Measurements from ENCODE around the gene OTOF.
"Not testable (repeated sequence)": the region's sequence is repeated elsewhere in the genome, so short reads cannot be mapped to it uniquely, and the experiment has no call there.

OTOF gene

DNA sequence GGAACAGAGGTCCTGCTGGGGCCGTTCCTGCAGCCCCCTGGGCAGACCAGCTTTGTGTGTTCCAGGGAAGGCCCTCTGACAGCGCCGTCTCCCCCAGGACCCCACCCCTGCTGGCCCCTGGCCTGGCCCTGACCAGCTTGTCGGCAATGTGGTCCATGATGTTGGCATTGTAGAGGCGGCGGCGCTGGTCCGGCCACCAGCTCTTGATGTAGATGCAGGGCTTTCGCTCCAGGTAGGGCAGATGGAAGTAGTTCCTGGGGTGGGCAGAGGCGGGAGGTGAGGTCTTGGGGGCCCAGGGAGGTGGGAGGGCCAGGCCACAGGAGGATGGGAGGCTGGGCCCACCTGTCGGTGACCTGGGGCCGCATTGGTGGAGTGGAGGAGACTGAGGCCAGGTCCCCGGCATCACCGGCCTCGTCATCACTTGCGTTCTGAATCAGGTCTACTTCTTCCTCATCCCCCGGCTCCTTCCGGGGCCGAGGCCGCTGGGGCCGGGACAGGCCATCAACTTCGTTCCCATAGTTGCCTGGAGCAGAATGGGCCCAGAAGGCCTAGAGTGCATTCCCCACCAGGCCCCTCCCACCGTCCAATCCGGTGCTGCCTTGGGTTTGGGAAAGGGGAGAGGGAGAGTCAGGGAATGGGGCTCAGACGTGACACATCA, 1.3 kb upstream of the OTOF start:
- DNase-seq: no peak

DNA sequence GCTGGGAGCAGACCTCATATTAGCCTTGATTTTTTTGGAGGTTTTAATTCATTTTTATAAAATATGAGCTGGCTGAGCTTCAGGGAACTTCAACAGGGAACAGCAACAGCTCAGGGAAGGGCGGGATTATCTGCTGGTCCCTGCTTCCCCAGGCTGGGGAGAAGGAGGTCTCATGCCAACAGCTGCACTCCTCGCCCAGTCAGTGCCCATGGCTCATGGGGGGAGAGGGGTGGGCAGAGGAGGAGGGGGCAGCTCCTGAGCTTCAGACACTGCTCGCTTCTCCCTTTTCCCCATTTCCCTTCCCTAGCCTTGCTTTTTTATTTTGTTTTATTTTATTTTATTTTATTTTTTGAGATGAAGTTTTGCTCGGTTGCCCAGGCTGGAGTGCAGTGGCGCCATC, 442 bp upstream of the OTOF start:
- no peak for DNase-seq

DNA sequence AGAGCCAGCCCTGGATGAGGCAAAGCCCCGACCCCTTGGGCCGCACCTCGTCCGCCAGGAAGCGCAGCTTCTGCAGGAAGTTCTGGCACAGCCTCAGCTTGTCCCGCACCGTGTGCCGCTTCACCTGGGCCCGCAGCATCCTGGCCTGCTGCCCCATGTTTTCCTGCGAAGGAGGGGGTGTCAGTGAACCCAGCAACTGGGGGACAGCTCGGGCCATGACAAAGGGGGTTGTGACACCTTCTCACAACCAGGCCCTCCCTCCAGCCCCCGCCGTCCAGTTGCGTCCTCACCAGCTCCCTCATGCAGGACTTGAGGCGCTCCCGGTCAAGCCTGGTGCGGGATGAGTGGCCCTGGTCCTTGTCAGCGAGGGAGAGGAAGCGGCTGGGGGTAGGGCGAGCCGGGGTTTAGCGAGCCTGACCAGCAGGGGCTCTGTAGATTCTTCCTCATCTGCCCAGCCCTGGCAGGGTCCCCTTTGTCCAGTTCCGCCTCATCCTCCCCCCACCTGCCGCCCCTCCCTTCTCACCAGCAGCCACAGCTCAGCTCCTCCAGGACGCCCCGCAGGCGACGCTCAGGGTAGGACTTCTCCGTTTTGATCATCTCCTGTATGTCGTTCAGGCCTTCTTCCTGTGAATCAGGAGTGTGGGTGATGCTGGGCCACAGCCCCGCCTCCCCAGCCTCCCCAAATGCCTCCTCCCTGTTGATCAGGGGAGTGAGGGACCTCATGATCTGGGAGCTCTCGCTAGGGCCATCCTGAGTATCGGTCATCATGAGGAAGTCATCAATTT, 606 bp downstream of the OTOF start:
- DNase-seq: no peak

DNA sequence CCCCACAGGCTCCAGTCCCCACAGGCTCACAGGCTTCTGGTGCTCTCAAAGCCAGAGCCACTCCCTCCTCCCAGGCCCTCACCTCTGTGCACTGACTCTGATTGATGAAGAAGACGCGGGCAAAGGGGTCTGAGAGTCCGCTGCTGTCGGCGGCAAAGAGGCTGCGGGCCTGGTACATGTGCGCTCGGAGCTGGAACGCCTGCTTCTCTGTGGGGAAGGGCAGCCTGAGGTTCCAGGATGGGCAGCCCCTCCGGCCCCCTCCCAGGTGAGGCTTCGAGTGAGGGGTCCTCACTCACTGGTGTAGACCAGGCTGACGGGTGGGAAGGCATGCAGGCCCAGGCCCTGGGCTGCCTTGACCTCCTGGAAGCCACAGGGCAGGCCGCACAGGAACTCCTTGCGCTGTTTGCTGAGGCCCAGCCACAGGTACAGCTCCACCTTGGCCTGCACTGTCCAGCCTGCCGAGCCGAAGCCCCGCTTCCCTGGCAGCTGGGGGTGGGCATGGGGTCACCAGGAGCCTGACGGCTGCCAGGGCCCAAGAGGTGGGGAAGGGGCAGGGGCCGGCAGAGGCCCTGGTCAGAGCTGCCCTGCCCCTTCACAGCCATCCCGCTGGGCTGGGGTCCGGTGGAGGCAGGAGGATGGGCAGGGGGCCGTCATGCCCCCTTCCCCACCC, 2.0 kb downstream of the OTOF start:
- DNase-seq: no peak

DNA sequence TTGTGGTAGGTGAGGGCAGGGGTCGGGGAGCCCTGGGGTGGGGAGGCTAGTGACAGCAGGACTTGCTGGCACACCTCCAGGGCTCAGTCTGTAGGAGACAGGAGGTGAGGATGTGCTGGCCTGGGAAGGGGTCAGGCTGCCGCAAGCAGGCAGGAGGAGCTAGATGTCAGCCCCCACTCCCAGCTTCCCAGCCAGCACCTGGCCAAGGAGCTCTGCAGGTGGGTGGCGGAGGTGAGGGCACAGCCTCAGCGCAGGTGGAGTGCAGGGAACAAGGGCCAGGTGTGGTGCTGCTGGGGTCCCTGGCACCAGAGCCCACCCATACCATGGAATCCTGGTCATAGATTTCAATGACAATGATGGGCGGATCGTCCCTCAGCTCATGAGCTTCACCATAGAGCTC, 2.9 kb downstream of the OTOF start:
- no peak for DNase-seq

DNA sequence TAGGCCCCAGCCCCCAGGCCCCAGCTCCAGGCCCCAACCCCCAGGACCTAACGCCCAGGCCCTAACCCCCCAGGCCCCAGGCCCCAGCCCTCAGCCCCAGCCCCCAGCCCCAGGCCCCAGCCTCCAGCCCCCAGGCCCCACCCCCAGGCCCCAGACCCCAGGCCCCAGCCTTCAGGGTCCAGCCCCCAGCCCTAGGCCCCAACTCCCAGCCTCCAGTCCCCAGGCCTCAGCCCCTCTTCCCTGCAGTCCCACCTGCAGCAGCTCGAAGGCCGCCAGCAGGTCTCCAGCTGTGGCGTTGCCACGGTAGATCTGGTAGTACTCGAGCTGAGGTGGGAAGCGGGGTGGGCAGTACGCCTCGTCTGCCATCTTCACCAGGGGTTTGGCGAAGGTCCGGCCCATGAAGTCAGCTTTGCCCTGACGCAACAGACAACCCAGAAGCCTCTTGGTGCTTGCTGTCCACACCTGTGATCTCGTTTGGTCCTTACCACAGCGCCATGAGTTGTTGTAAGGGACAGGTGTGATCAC, 3.6 kb downstream of the OTOF start:
- DNase-seq: no peak

DNA sequence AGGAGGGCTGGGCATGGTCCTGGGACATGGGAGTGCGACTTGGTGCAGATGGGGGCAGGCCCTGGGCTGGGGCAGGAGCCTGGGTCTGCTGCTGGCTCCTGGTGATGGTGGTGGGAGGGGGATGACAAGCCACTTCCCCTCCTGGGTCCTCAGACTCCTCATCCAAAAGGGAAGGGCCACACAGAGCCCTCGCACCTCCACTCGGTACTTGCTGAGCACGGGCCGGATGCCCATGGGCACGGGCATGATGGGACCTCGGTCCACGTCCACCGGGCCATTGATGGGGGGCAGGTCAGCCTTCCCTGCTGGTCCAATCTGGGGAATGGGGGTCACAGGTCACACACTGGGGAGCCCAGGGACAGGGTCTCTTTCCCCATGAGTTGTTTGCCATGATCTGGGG, 4.1 kb downstream of the OTOF start:
- DNase-seq: no peak

DNA sequence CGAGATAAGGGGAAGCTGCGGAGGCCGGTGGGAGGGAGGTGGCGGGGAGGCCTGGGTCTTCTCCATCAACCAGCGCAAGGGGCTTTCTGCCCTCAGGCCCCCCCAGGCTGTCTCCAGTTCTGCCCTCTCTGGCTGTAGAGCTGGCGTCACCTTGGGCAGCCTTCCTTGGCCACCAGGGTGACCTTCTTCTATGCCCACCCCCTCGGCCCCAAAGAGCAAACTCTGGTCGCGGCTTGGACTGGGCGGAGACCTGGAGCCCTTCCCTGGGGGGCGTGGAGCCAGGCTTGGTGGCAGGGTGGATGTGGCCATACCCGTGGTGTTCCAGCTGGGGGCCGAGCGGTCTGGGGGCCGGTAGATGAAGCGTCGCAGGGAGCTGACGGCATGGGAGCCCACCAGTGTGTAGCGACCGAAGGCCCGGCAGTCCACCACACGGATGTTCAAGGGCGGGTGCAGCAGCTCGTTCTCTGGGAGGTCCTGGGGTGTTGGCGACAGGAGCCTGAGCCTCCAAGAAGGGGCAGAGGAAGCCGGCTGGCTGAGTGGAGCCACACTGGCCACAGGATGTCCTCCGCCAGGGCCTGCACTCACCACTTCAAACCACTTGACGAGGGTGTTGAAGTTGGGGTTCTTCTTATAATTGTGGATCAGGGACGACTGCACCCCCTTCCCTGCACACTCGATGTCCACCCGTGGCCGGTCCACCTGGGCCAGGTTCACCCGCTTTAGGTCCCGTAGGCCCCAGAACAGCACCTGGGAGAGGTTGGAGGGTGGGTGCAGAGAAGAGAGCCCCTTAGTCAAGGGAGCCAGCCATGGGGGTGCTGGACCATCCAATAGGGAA, 4.9 kb downstream of the OTOF start:
- DNase-seq: no peak

DNA sequence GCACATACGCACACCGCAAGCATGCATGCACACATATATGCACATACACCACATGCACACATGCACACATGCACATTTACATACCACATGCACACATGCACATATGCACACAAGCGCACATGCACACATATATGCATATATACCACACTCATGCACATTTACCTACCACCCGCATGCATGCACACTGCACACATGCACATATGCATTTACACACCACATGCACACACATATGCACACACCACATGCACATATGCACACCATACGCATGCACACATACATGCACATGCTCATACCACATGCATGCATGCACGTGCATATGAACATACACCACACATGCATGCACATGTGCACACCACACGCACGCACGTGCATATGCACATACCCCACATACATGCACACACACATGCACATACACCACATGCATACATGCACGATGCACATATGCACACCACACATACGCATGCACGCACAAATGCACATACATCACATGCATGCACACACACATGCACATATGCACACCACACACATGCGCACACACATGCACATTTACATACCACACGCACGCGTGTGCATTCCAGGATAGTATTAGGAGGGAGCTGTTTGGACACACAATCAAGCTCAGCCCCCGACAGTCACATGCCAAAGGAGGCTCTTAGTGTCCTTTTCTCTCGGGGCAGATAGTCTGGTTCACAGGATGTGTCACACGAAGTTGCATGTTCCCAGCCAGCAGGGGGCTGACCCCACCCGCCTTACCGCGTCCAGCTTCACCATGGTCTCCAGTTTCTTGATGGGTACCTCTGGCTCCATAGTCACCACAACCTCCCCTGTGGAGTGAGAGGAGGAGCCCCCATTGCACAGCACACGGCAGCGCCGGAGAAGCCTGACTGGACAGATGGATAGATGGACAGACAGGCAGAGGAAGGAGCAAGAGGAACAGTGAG, 5.9 kb downstream of the OTOF start:
- DNase-seq: no peak

DNA sequence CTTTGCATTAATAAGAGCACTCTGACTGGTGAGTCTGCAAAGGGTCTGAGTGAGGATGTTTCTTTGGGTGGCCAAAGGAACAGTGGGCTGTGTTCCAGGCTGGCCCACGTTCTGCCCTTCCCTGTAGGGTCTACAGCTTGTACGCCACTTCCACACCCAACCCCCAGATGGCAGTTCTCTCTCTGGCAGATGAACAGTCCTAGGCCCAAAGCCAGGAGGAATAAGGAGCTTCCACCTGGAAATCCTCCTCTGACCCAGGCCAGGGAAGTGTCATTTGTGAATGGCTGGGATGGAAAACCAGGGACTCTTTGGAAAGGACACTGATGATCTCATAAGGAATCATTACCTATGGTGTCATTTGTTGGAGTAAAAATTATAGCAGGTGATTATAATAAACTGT, 6.6 kb downstream of the OTOF start:
- DNase-seq: no peak

DNA sequence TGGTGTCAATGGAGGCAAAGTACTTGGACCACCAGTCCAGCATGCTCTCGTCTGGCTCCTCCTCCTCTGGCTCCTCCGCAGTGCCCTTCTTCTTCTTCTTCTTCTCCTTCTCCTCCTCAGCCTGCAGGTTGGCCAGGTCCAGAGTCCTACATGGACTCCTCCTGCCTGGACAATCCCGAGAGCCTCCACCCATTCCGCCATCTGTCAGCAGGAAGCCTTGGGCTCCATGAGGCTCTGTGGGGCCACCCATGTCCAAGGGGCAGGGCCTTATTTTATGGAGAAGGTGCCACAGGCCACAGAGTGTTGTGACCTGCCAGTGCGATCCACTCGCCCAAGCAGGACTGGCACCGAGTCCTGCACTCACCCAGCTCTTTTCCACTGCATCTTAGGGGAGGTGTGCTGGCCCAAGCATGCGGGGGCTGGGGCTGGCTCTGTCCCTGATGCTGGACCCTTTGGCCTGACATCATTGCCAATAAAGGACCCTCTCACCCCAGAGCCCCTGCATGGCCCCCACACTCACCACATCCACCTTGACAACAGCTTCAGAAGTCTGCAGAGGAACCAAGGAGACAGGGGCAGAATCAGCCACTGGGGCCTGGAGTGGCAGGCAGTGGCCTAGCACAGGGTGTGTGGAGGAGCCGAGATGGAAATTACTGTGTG, 7.2 kb downstream of the OTOF start:
- DNase-seq: no peak

DNA sequence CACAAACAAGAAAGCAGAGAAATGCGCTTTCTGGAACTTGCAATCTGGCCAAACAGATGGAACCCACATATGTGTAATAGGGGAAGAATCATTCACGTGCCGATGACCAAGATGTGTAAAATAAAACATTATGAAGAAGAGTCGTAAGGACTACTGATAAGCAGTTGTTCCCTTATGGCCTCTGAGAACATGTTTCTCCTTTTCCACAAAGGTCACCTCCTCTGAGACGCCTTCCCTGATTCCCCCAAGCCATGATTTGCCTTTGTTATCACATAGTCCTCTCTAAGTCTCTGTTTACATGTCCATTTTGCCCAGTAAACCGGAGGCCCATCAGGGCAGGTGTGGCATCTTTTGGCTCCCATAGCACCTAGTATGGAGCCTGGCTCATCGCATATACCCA, 8.0 kb downstream of the OTOF start:
- DNase-seq: no peak

DNA sequence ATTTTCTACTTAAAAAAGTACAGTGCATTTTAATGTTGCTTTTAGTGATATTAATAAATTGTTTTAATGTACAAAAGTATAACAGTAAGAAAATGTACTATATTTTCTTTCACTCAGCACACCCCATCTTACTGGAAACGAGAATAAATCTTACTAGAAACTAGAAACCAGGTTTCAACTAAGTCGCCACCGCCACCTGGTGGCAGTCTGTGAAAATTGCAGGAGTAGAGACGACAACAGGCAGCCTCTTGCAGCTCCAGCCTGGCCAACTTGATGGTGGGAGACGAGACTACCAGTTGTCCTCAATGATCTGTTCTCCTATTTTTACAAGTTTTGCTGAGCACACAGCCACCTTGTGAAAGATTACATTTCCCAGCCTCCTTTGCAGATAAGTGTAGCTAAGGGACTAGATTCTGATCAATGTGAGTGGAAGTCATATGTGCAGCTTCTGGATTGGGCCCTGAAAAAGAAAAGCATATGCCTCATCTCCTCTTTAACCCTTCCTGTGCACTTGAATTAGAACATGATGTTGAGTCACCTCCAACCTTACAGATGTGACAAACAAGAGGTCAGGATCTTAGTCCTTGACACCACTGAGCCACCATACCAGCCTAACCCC, 8.7 kb downstream of the OTOF start:
- DNase-seq: peak; percentile 19

DNA sequence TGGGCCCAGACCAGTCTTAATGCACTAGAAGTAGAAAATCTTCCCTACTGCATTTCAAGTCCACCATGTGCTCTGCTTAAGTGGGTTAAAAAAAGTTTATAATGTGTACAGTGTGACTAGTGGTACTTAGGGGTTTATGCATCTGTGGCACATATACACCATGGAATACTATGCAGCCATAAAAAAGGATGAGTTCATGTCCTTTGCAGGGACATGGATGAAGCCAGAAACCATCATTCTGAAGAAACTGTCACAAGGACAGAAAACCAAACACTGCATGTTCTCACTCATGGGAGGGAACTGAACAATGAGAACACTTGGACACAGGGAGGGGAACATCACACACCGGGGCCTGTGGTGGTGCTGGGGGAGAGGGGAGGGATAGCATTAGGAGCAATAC, 9.4 kb downstream of the OTOF start:
- DNase-seq: not testable (repeated sequence)

DNA sequence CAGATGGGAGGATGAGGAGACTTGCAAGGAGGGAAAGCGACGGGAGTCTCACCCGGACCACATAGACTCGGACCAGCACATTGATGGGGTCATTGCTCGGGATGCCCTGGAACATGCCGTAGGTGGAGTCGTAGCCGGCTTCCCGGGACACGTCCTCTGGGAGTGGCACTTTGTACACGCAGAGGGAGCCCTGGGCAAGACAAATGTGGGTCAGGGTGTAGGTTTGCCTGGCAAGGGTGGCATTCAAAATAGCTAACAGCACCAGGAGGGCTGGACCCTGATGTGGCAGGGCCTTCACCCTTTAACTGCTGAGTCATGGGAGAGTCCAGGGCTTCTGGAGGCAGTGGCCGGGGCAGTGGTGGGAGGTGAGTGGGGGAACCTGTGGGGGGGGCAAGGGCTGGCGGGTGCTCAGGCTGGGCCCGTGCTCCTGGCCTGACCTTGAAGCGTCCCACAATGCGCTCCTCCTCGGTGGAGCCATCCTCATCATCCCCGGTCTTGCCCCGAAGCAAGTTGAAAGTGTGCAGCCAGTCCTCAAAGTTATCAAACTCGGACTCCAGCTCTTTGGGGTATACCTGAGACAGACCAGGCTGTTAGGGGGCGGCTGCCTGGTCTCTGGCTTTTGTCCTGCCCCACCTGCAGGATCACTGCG, 11.1 kb downstream of the OTOF start:
- no peak for DNase-seq

DNA sequence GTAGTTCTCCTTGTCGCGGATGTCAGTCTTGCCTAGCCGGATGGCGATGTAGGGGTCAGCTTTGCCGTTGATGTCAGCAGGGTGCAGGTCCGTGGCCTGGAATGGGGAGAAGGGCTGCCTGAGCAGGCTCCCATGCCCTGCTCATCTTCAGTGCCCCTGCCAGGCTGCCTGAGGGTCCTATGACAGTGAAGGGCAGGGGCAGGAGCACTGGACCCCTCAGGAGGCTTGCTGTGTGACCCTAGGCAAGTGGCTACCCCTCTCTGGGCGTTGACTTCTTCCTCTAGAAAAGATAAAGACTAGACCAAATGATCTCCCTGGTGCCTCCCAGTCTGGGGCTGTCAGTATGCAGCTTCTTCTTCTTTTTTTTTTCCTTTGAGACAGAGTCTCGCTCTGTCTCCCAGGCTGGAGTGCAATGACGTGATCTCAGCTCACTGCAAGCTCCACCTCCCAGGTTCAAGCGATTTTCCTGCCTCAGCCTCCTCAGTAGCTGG, 11.9 kb downstream of the OTOF start:
- DNase-seq: no peak

DNA sequence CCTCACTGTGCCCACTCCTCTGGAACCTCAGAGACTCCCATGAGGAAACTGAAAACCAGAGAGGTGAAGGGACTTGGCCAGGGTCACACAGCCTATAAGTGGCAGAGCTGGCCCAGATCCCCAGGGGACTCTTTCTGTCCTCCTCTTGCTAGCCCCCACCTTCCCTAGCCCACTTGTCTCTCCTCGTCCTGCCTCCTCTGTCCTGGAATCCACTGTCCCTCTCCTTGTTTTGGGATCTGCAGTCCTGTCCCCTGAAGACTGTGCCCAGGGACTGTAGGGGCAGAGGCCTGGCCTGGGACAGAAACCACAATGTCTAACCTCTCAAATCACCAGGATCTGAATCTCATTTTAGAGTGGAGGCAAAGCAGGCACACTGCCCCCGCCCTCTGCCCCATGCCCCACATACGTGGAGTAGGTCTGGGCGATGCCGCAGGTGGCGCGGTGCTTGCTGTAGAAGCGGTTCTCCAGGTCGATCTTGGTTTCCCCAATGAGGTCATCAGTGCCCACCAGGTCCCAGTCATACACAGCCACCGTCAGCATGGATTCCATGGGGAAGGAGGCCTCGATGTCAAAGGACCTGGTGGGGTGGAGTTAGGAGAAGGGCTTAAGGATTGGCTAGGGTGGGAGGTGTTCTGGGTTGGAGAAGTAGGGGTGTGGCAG, 12.5 kb downstream of the OTOF start:
- DNase-seq: no peak

DNA sequence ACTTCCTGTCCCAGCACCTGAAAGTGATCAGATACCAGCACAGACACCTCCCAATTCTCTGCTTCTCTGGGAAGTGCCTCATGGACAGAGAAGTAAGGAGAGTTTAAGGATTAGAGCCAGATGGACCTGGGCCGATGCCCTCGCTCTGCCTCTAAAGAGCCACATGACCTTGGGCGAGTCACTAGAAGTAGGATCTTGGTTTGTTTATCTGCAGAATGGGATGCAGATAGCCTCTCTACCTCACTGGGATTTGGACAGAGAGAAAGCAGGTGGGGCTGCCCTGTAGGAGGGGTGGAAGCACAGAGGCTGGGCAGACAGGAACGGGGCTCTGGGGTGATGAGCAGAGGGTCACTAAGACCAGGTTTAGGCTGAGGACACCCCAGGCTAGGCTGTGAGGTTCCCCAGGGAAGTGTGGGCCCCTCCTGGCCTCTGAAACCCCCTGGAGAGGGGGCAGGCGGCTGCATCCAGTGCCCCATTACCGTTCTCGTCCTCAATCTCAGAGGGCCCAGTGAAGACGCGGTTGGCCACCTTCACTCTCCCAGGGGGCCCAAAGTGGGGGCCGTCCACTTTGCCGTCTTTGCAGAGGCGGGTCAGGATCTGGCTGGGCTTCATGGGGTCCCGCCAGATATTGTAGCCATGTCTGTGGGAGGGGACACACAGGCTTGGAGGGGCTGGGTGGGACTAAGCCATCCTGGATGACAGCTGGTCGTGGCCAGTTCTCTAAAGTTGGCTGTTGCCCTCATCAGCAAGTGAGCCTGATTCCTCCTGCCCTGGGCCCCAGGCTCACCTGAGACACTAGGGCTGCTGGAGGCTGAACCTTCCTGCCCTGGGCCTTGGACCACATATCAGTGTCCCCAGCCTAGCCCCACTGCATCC, 13.3 kb downstream of the OTOF start:
- no peak for DNase-seq

All from COR-L47 (cell line).